HAP-1 (cell line): Measurements from ENCODE around the gene PGBD5.

Experiments used
- DNase-seq, 2 experiments: peaks; one replicate each; pipeline ENCODE4 v3.0.0-alpha.2; 2016 to 2020; ENCODE audit warnings: low spot score in 2 of 2
- H3K27me3 ChIP-seq: fragments of 250-450 bp; sonication (Bioruptor Pico); 2 replicates; pipeline ENCODE4 v1.5.1; 2020; ENCODE audit warnings: low read depth, mild to moderate bottlenecking, moderate library complexity
- H3K36me3 ChIP-seq: fragments of 250-450 bp; sonication (Bioruptor Pico); replicated peaks from 2 replicates; pipeline ENCODE4 v1.5.1; 2020; ENCODE audit warnings: mild to moderate bottlenecking
- H3K4me1 ChIP-seq: fragments of 250-450 bp; sonication (Bioruptor Pico); 2 replicates; pipeline ENCODE4 v1.5.1; 2020; ENCODE audit warnings: mild to moderate bottlenecking
- H3K4me3 ChIP-seq: fragments of 250-450 bp; sonication (Bioruptor Pico); 2 replicates; pipeline ENCODE4 v1.5.1; 2020; ENCODE audit warnings: mild to moderate bottlenecking, moderate library complexity
- H3K9me3 ChIP-seq: fragments of 250-450 bp; sonication (Bioruptor Pico); 2 replicates; pipeline ENCODE4 v1.5.1; 2020; ENCODE audit warnings: mild to moderate bottlenecking, moderate library complexity
- in situ Hi-C: fragments of 300-500 bp; cut with MboI; formaldehyde crosslinking; loops from 3 replicates; pipeline ENCODE4 v1.14.3; 2020; ENCODE audit warnings: low sequenced_read_pairs, inconsistent platforms, mixed read lengths

The PGBD5 gene

GRCh38 chr1:230335861-230336522 is 90.1 kb downstream of the PGBD5 start:
- Histone ChIP-seq H3K9me3 (no peaks in the 10 kb centered on the region), H3K4me1 (no peaks in the 10 kb centered on the region), H3K36me3 (no peaks in the 10 kb centered on the region), H3K4me3 (no peak overlapping the region), H3K27me3 (no peaks in the 10 kb centered on the region)
- in situ Hi-C loops, result no loop called here
- no peak for DNase-seq

GRCh38 chr1:230334447-230334837 is 91.7 kb downstream of the PGBD5 start:
- no peaks in the 10 kb centered on the region for H3K9me3 ChIP-seq
- H3K4me3 ChIP-seq, result no peak overlapping the region
- in situ Hi-C loops, result no loop called here
- H3K27me3 ChIP-seq, result no peaks in the 10 kb centered on the region
- DNase-seq, result no peak
- no peaks in the 10 kb centered on the region for H3K36me3 ChIP-seq
- H3K4me1 ChIP-seq, result no peaks in the 10 kb centered on the region

- in situ Hi-C loops, result no loop called here
- H3K27me3 ChIP-seq, result no peaks in the 10 kb centered on the region
- H3K4me1 ChIP-seq, result no peaks in the 10 kb centered on the region
- H3K36me3 ChIP-seq, result no peaks in the 10 kb centered on the region
- DNase-seq, result no peak
- no peaks in the 10 kb centered on the region for H3K9me3 ChIP-seq
- H3K4me3 ChIP-seq, result no peak overlapping the region
Measured at GRCh38 chr1:230333590-230334446, 92.3 kb downstream of the PGBD5 start.

GRCh38 chr1:230332575-230333066 is 93.5 kb downstream of the PGBD5 start:
- no peak for DNase-seq
- Histone ChIP-seq H3K4me3 (no peak overlapping the region), H3K4me1 (no peaks in the 10 kb centered on the region), H3K27me3 (no peaks in the 10 kb centered on the region), H3K9me3 (no peaks in the 10 kb centered on the region), H3K36me3 (no peaks in the 10 kb centered on the region)
- in situ Hi-C loops, result no loop called here

GRCh38 chr1:230332061-230332460 is 94.1 kb downstream of the PGBD5 start:
- H3K27me3 ChIP-seq, result no peaks in the 10 kb centered on the region
- no peak overlapping the region for H3K4me3 ChIP-seq
- H3K36me3 ChIP-seq, result no peaks in the 10 kb centered on the region
- H3K9me3 ChIP-seq, result no peaks in the 10 kb centered on the region
- in situ Hi-C loops, result no loop called here
- DNase-seq, result peak in 1 of 2 experiments; percentile 20
- H3K4me1 ChIP-seq, result no peaks in the 10 kb centered on the region

- Histone ChIP-seq H3K4me3 (no peak overlapping the region), H3K27me3 (no peaks in the 10 kb centered on the region), H3K36me3 (no peaks in the 10 kb centered on the region), H3K9me3 (no peaks in the 10 kb centered on the region), H3K4me1 (no peaks in the 10 kb centered on the region)
- in situ Hi-C loops, result no loop called here
- DNase-seq, result no peak
Measured at GRCh38 chr1:230330157-230330556, 96.0 kb downstream of the PGBD5 start.

GRCh38 chr1:230328342-230329015 is 97.7 kb downstream of the PGBD5 start:
- in situ Hi-C loops, result no loop called here
- no peaks in the 10 kb centered on the region for H3K27me3 ChIP-seq
- no peak overlapping the region for H3K4me3 ChIP-seq
- DNase-seq, result no peak
- H3K9me3 ChIP-seq, result no peaks in the 10 kb centered on the region
- H3K4me1 ChIP-seq, result no peaks in the 10 kb centered on the region
- no peaks in the 10 kb centered on the region for H3K36me3 ChIP-seq

GRCh38 chr1:230327892-230328284 is 98.2 kb downstream of the PGBD5 start:
- Histone ChIP-seq H3K4me1 (no peaks in the 10 kb centered on the region), H3K27me3 (no peaks in the 10 kb centered on the region), H3K4me3 (no peak overlapping the region), H3K36me3 (no peaks in the 10 kb centered on the region), H3K9me3 (no peaks in the 10 kb centered on the region)
- no peak for DNase-seq
- in situ Hi-C loops, result no loop called here

GRCh38 chr1:230326971-230327891 is 98.9 kb downstream of the PGBD5 start:
- no peak overlapping the region for H3K4me3 ChIP-seq
- H3K9me3 ChIP-seq, result no peaks in the 10 kb centered on the region
- H3K36me3 ChIP-seq, result no peaks in the 10 kb centered on the region
- in situ Hi-C loops, result no loop called here
- no peak for DNase-seq
- H3K27me3 ChIP-seq, result no peaks in the 10 kb centered on the region
- no peaks in the 10 kb centered on the region for H3K4me1 ChIP-seq

GRCh38 chr1:230323686-230324085 is 102.4 kb downstream of the PGBD5 start:
- Histone ChIP-seq H3K27me3 (no peaks in the 10 kb centered on the region), H3K4me3 (no peak overlapping the region), H3K4me1 (no peaks in the 10 kb centered on the region), H3K36me3 (no peaks in the 10 kb centered on the region), H3K9me3 (no peaks in the 10 kb centered on the region)
- no peak for DNase-seq
- in situ Hi-C loops, result loop anchor here (25.0 kb wide), 2 partner anchors 661 to 1061 kb away; partner anchors contain the start of gene RAB4A

GRCh38 chr1:230322967-230323547 is 103.1 kb downstream of the PGBD5 start:
- DNase-seq, result no peak
- H3K36me3 ChIP-seq, result no peaks in the 10 kb centered on the region
- in situ Hi-C loops, result loop anchor here (25.0 kb wide), 2 partner anchors 661 to 1061 kb away; partner anchors contain the start of gene RAB4A
- no peaks in the 10 kb centered on the region for H3K4me1 ChIP-seq
- no peaks in the 10 kb centered on the region for H3K9me3 ChIP-seq
- no peak overlapping the region for H3K4me3 ChIP-seq
- no peaks in the 10 kb centered on the region for H3K27me3 ChIP-seq

- no peaks in the 10 kb centered on the region for H3K4me1 ChIP-seq
- DNase-seq, result no peak
- in situ Hi-C loops, result loop anchor here (25.0 kb wide), 2 partner anchors 660 to 1060 kb away; partner anchors contain the start of gene RAB4A
- H3K36me3 ChIP-seq, result no peaks in the 10 kb centered on the region
- no peaks in the 10 kb centered on the region for H3K27me3 ChIP-seq
- H3K4me3 ChIP-seq, result no peak overlapping the region
- no peaks in the 10 kb centered on the region for H3K9me3 ChIP-seq
Measured at GRCh38 chr1:230322421-230322756, 103.7 kb downstream of the PGBD5 start.
